Mesendoderm (in vitro differentiated cells): ENCODE results near the gene TNRC6B.
"Not testable (repeated sequence)": the region's sequence is repeated elsewhere in the genome, so short reads cannot be mapped to it uniquely, and the experiment has no call there.

Experiments used
- DNase-seq: peaks from one replicate; pipeline ENCODE4 v3.0.0; 2013
- H2AK5ac ChIP-seq: 2 replicates; pipeline ENCODE4 v1.6.1; 2013; ENCODE audit warnings: low read length, inconsistent platforms
- H2BK120ac ChIP-seq: 2 replicates; pipeline ENCODE4 v1.6.1; 2013; ENCODE audit warnings: low read depth, mild to moderate bottlenecking, low read length, moderate library complexity, mixed read lengths
- H2BK15ac ChIP-seq: replicated peaks from 2 replicates; pipeline ENCODE4 v1.6.1; 2013; ENCODE audit warnings: low read depth, mild to moderate bottlenecking, moderate library complexity
- H2BK5ac ChIP-seq: 2 replicates; pipeline ENCODE4 v1.6.1; 2013; ENCODE audit warnings: low read length, inconsistent platforms
- H3K18ac ChIP-seq: 2 replicates; pipeline ENCODE4 v1.6.1; 2013; ENCODE audit warnings: mild to moderate bottlenecking, low read length, mixed read lengths
- H3K23ac ChIP-seq: one replicate; pipeline ENCODE4 v1.6.1; 2013; ENCODE audit warnings: low read length
- H3K27ac ChIP-seq: 2 replicates; pipeline ENCODE4 v1.5.1; 2013; ENCODE audit warnings: low read depth, mild to moderate bottlenecking, inconsistent platforms, low read length, moderate library complexity
- H3K27me3 ChIP-seq: 2 replicates; pipeline ENCODE4 v1.6.1; 2013; ENCODE audit warnings: low read length, control low read depth, mild to moderate bottlenecking, inconsistent platforms; ENCODE audit not compliant: insufficient read depth, poor library complexity
- H3K36me3 ChIP-seq: 2 replicates; pipeline ENCODE4 v1.6.1; 2013; ENCODE audit warnings: low read length, inconsistent platforms; ENCODE audit not compliant: control insufficient read depth, insufficient read depth
- H3K4ac ChIP-seq: one replicate; pipeline ENCODE4 v1.6.1; 2013; ENCODE audit warnings: low read depth, mild to moderate bottlenecking, low read length, moderate library complexity
- H3K4me1 ChIP-seq: 2 replicates; pipeline ENCODE4 v1.6.1; 2013; ENCODE audit warnings: low read depth, low read length, inconsistent platforms; ENCODE audit not compliant: control insufficient read depth
- H3K4me2 ChIP-seq: 2 replicates; pipeline ENCODE4 v1.6.1; 2013; ENCODE audit warnings: low read length
- H3K4me3 ChIP-seq: 2 replicates; pipeline ENCODE4 v1.5.1; 2013; ENCODE audit warnings: mild to moderate bottlenecking, low read length
- H3K56ac ChIP-seq: one replicate; pipeline ENCODE4 v1.6.1; 2013; ENCODE audit warnings: low read length
- H3K79me1 ChIP-seq: 2 replicates; pipeline ENCODE4 v1.6.1; 2013; ENCODE audit warnings: low read length, inconsistent platforms
- H3K79me2 ChIP-seq: 2 replicates; pipeline ENCODE4 v1.6.1; 2013; ENCODE audit warnings: mild to moderate bottlenecking, low read length; ENCODE audit not compliant: control insufficient read depth, insufficient read depth
- H3K9ac ChIP-seq: 2 replicates; pipeline ENCODE4 v1.6.1; 2013; ENCODE audit warnings: low read length, inconsistent platforms
- H4K5ac ChIP-seq: one replicate; pipeline ENCODE4 v1.6.1; 2013; ENCODE audit warnings: low read length
- H4K8ac ChIP-seq: one replicate; pipeline ENCODE4 v1.6.1; 2013; ENCODE audit warnings: low read depth, mild to moderate bottlenecking, control low read depth, low read length, moderate library complexity
- WGBS: extraction: QIAGEN DNeasy Blood & Tissue Kit; methylation state at CpG from one replicate; pipeline ENCODE4 v1.1.7; 2013; ENCODE audit warnings: low lambda C conversion rate, missing lambda C conversion rate; ENCODE audit not compliant: insufficient coverage; ENCODE audit errors: extremely low coverage; 5-methylcytosine and 5-hydroxymethylcytosine counted together

TNRC6B gene

DNA sequence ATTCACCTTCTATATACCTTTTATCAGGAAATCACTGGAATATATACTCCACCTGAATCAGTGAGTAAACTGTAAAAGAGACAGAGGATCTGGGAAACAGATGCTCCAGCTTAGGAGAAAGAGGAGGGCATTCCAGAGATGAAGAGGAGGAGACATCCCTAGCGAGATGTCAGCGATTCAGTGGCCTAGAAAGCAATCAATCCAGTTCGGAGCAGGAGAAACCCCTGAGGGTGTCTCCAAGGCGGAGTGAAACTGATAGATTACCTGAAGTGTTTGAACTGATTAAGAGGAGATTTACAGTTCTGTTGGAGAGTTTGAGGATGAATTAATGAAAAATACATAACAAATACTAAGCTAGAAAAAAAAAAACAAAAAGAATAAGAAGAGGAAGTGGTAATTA lies 24.5 kb upstream of the TNRC6B start:
- Histone ChIP-seq H4K5ac (no peak overlapping the region), H2BK120ac (no peak overlapping the region), H4K8ac (no peak overlapping the region), H3K9ac (no peak overlapping the region), H2BK5ac (no peak overlapping the region), H3K27me3 (no peaks in the 10 kb centered on the region), H3K4me2 (no peak overlapping the region), H3K27ac (no peak overlapping the region), H3K4me1 (no peaks in the 10 kb centered on the region), H3K4ac (no peak overlapping the region), H3K23ac (no peak overlapping the region), H2AK5ac (no peak overlapping the region), H2BK15ac (no peak overlapping the region), H3K36me3 (no peaks in the 10 kb centered on the region), H3K4me3 (no peak overlapping the region), H3K79me2 (no peaks in the 10 kb centered on the region), H3K79me1 (no peaks in the 10 kb centered on the region), H3K56ac (no peak overlapping the region), H3K18ac (no peak overlapping the region)
- peak; percentile 21 for DNase-seq
- WGBS = no CpG with 5 or more reads among the region's 4 CpGs

DNA sequence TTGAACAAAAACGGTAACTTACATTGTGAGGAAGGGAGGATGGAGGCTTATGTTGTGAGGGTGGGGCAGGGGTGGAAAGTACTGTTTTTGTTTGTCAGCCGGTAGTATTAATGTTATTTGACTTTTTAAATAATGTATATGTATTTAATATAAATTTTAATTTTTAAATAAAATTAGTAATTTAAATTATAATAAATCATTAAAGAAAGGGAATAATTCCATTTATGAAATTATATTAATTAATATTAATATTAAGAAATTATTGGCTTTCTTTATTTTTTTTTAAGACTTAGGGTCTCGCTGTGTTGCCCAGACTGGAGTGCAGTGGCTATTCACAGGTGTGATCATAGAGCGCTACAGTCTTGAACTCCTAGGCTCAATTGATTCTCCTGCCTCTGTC lies 24.0 kb upstream of the TNRC6B start:
- DNase-seq = no peak
- no peak overlapping the region for H3K23ac ChIP-seq
- H3K4ac ChIP-seq = no peak overlapping the region
- no peak overlapping the region for H3K18ac ChIP-seq
- no peak overlapping the region for H3K9ac ChIP-seq
- H3K27ac ChIP-seq = no peak overlapping the region
- H4K8ac ChIP-seq = no peak overlapping the region
- H3K36me3 ChIP-seq = no peaks in the 10 kb centered on the region
- no peak overlapping the region for H2BK5ac ChIP-seq
- H3K4me1 ChIP-seq = no peaks in the 10 kb centered on the region
- no peaks in the 10 kb centered on the region for H3K79me2 ChIP-seq
- WGBS = no CpG with 5 or more reads among the region's 4 CpGs
- no peaks in the 10 kb centered on the region for H3K27me3 ChIP-seq
- H4K5ac ChIP-seq = no peak overlapping the region
- no peak overlapping the region for H2BK120ac ChIP-seq
- no peak overlapping the region for H3K4me3 ChIP-seq
- H3K4me2 ChIP-seq = no peak overlapping the region
- H2BK15ac ChIP-seq = no peak overlapping the region
- H3K56ac ChIP-seq = no peak overlapping the region
- no peaks in the 10 kb centered on the region for H3K79me1 ChIP-seq
- no peak overlapping the region for H2AK5ac ChIP-seq

DNA sequence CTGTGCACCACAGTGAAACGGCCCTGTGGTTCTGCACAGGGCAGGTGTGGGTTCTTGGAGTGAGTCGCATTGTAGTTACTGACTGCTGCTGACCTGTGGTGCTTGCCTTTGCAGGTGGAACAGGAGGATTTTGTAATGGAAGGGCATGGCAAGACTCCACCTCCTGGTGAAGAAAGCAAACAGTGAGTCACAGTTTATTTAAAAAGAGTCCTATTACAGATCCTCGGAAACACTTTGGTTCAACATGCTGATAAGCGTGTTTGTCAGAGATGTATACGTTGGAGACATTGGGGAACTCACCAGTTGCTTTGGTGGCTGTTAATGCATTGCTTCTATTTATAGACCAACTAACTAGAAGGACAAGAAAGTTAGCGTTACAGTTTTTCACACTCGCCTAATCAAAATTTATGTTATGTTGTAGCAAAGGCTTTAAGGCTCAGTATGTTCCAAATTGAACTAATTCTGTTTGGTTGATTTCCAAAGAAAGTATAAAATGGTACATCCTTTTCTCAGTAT lies 21.7 kb upstream of the TNRC6B start:
- Histone ChIP-seq H3K36me3 (no peaks in the 10 kb centered on the region), H4K5ac (no peak overlapping the region), H3K18ac (no peak overlapping the region), H3K4ac (no peak overlapping the region), H3K79me1 (no peaks in the 10 kb centered on the region), H3K27ac (no peak overlapping the region), H3K23ac (no peak overlapping the region), H3K9ac (no peak overlapping the region), H3K56ac (no peak overlapping the region), H3K4me1 (no peaks in the 10 kb centered on the region), H3K27me3 (no peaks in the 10 kb centered on the region), H2AK5ac (no peak overlapping the region), H3K79me2 (no peaks in the 10 kb centered on the region), H3K4me2 (no peak overlapping the region), H2BK15ac (no peak overlapping the region), H4K8ac (no peak overlapping the region), H2BK5ac (no peak overlapping the region), H3K4me3 (no peak overlapping the region), H2BK120ac (no peak overlapping the region)
- peak; percentile 80 for DNase-seq
- WGBS = no CpG with 5 or more reads among the region's 7 CpGs

DNA sequence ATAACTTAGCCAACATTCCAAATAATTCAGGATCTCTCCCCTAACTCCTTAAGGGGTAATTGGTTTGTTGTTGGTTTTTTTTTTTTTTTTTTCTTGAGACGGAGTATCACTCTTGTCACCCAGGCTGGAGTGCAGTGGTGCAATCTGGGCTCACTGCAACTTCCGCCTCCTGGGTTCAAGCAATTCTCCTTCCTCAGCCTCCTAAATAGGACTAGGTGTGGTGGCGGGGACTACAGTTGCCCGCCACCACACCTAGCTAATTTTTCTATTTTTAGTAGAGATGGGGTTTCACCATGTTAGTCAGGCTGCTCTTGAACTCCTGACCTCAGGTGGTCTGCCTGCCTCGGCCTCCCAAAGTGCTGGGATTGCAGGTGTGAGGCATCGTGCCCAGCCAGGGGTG lies 21.0 kb upstream of the TNRC6B start:
- no CpG with 5 or more reads among the region's 6 CpGs for WGBS
- H3K18ac ChIP-seq, H3K23ac ChIP-seq, H3K27me3 ChIP-seq, H3K4me1 ChIP-seq, DNase-seq, H4K5ac ChIP-seq, H4K8ac ChIP-seq, H3K79me1 ChIP-seq, H3K4me3 ChIP-seq, H2BK5ac ChIP-seq, H3K4ac ChIP-seq, H2AK5ac ChIP-seq, H2BK120ac ChIP-seq, H3K4me2 ChIP-seq, H3K56ac ChIP-seq, H3K36me3 ChIP-seq, H3K27ac ChIP-seq, H3K9ac ChIP-seq, H3K79me2 ChIP-seq, H2BK15ac ChIP-seq: not testable (repeated sequence)

DNA sequence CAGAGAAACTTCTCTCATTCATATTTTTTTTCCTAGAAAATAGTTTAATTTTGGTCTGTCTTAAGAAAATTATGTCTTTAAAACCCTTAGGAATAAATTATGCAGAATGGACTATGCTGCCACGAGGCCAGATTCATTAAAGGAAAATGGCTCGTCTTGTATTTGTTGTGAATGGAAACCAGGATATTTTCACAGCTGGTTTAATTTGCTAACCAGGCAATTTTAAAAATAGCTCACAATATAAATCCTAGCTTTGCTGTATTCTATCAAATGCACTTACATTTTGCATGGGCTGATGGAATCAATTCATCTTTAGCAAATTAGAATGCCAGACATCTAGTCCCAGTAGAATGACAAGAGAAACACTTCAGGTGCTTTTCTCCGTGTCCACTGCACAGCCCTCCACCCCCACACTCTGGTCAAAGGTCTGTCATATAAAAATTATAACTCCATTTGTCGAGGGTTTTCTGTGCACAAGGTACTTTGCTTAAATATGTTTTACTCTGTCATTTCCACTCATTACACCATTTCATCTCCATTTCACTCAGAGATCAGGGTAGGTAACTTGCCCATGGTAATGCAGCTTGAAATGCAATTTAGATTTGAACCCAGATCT lies 20.3 kb upstream of the TNRC6B start:
- no peak overlapping the region for H3K23ac ChIP-seq
- no peak overlapping the region for H3K56ac ChIP-seq
- no peak overlapping the region for H3K27ac ChIP-seq
- H3K27me3 ChIP-seq = no peaks in the 10 kb centered on the region
- no peak overlapping the region for H4K8ac ChIP-seq
- no peaks in the 10 kb centered on the region for H3K79me1 ChIP-seq
- no peak overlapping the region for H2BK120ac ChIP-seq
- no peak overlapping the region for H2BK15ac ChIP-seq
- WGBS = no CpG with 5 or more reads among the region's 4 CpGs
- H4K5ac ChIP-seq = no peak overlapping the region
- no peak overlapping the region for H3K18ac ChIP-seq
- H3K4me1 ChIP-seq = no peaks in the 10 kb centered on the region
- H3K36me3 ChIP-seq = no peaks in the 10 kb centered on the region
- H3K9ac ChIP-seq = no peak overlapping the region
- H2BK5ac ChIP-seq = no peak overlapping the region
- H3K79me2 ChIP-seq = no peaks in the 10 kb centered on the region
- H3K4me3 ChIP-seq = no peak overlapping the region
- no peak overlapping the region for H3K4me2 ChIP-seq
- H2AK5ac ChIP-seq = no peak overlapping the region
- DNase-seq = no peak
- no peak overlapping the region for H3K4ac ChIP-seq

DNA sequence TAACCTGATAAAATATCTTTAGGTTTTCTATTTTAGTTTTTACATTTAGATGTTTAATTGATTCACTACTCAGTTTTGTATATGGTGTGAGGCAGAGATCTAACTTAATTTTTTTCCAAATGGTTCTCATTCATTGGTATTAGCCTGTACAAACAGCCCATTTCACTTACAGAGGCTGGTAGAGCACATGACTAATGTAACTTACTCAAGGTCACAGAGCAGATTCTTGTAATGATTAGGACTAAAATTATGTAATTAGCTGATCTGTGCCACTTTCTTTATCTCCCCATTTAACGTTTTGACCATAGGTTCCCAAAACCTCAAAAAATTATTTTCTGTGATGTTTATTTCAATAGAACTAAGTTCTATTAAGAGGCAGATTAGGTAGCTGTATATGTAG lies 16.5 kb upstream of the TNRC6B start:
- Histone ChIP-seq H2BK120ac (no peak overlapping the region), H3K23ac (no peak overlapping the region), H2BK5ac (no peak overlapping the region), H3K27ac (no peak overlapping the region), H3K9ac (no peak overlapping the region), H3K36me3 (no peaks in the 10 kb centered on the region), H3K56ac (no peak overlapping the region), H3K79me1 (no peaks in the 10 kb centered on the region), H3K4me2 (no peak overlapping the region), H3K27me3 (no peaks in the 10 kb centered on the region), H4K8ac (no peak overlapping the region), H4K5ac (no peak overlapping the region), H2AK5ac (no peak overlapping the region), H3K18ac (no peak overlapping the region), H3K4ac (no peak overlapping the region), H3K79me2 (no peaks in the 10 kb centered on the region), H2BK15ac (no peak overlapping the region), H3K4me3 (no peak overlapping the region), H3K4me1 (no peaks in the 10 kb centered on the region)
- no CpG with 5 or more reads among the region's 1 CpG for WGBS
- no peak for DNase-seq
